ENCODE results near the gene PTPN3.

The PTPN3 gene

DNA sequence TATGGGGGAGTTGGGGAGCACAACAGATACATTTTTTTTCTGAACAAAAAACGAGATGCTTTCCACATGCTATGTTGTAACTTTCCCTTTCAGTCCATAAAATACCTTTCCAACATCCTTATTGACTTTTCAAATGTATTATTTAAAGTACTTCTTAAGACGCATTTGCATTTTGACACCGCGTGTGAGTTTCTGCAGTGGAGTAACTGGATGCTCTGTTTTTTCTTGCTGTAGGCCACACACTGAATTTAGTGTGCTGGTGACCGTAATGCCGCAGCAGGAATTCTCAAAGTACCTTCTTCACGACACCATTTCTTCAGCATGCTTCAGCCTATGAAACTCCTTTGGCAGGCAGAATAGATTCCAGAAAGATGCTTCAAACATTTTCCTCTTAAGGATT lies 163.0 kb downstream of the PTPN3 start:
- no peak for DNase-seq

DNA sequence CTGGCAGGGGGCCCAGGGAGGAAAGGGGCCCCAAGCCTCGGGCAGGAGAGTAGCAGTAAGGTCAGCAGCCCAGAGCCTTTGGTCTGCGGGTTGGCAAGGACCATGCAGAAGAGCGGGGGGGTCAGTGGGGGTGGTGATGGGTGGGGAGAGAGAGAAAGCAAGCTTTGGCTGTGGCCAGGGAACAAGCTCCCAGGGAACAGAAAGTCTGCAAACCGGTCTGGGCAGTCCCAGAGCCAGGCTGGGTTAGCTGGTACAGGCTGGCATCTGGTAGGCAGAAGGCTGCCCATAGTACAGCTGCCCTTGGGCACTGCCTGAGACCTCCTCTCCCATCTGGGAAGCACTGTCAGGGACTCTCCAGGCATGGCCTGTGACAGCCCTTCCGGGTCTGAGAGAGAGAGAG lies 166.8 kb downstream of the PTPN3 start:
- no peak for DNase-seq

- no peak for DNase-seq
Observed at GRCh38 chr9:109329638-109330258, 168.4 kb downstream of the PTPN3 start.

DNA sequence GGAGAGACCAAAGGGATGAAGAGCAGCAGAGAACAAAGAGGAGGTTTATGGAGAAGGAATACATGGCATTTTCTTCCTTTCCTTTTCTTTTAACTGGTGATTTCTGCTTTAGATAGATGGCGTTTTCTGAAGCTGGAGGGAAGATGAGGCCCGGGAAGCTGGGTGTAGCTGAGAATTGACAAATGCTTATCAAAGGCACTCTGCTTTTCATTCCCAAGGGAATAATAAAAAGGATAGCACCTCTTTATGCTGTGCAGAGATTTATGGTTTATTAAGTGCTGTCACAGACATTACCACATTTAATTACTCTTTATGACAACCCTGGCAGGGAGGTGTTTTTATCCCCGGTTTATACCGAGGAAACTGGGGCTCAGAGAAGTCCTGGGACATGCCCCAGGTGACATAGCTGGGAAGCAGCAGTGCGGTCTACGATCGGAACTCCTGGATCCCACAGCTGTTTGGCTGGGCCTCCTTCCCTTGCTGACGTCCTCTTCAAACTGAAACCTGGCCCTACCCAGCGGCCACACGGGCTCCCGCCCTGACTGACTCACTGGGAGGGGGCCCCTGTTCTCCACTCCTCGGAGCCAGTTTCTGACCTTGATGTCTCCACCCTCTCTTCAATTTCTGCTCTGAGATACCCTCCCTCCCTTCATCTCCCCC lies 169.0 kb downstream of the PTPN3 start:
- no peak for DNase-seq

Measured in MV-4-11 (cell line).